Stimulated activated CD4-positive, alpha-beta T cell treated with anti-CD3 and anti-CD28 coated beads, Interleukin-15, amount 100 ng/mL, for 1 hour (primary cell): ENCODE data around the gene CNOT4.
"Not testable (repeated sequence)": the region's sequence is repeated elsewhere in the genome, so short reads cannot be mapped to it uniquely, and the experiment has no call there.

Experiments
- DNase-seq, 2 donors: peaks; one replicate each; pipeline ENCODE4 v3.0.0-alpha.2; 2020; ENCODE audit warnings: low read depth in 1 of 2, low spot score in 1 of 2

Gene CNOT4

DNA sequence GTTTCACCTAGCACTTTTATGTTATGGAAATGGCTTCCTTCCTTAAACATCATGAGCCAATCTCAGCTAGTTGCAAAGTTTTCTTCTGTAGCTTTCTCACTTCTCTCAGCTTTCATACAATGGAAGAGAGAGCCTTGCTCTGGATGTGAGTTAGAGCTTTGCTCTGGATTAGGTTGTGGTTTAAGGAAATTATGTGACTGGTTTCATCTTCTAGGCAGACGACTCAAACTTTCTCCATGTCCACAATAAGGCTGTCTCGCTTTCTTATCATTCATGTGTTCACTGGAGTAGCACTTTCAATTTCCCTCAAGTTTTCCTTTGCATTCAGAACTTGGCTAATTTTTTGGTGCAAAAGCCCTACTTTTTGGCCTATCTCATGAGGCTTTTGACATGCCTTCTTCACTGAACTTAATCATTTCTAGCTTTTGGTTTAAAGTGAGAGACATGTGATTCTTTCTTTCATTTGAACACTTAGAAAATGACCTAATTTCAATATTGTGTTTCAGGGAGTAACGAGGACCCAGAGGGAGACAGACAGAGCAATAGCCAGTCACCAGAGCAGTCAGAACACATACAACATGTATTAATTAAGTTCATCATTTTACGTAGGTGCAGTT, 49.8 kb downstream of the CNOT4 start:
- DNase-seq = no peak

DNA sequence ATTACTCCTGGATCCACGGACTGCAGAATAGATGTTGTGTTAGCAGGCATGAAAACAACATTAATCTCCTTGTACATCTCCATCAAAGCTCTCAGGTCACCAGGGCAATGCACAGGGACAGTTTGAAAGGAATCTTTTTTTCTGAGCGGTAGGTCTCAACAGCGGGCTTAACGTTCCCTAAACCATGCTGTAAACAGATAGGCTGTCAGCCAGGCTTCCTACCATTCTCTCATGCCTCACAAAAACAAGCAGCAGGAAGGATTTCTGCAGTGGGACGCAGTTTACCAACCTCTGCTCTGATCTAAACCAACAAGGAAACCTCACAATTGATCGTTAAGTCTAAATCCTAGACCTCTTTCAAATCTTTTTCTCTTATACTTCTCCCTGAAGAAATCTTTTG, 50.8 kb downstream of the CNOT4 start:
- DNase-seq = no peak

DNA sequence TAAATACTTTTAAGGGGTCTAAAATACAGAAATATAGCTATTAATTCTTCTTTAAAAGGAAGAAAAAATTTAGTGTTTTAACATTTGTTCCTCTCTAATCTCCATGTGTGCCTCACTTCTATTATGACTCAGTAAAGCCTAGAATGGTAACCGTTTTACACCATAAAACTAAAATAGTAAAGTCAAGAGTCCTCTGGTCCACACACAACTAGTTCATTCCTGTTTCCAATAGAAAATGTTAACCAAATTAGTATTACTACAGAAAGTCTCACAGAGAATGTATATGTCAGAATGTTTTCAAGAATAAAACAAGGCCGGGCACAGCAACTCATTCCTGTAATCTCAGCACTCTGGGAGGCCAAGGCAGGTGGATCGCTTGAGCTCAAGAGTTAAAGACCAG, 55.8 kb downstream of the CNOT4 start:
- DNase-seq = no peak

DNA sequence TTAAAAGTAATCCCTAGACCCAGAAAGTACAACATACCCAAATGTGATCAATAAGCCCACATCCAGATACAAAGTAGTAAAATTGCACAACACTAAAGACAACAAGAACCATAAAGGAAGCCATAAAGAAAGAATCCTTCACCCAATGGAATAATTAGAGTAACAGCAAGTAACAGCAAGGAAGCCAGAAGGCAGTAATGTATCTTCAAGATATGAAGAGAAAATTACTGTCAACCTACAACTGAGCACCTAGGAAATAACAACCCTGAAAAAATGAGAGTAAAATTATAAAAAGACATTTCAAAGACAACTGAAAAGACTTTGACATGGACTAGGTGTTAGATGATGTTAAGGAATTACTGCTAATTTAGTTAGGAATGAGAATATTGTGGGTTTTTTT, 60.5 kb downstream of the CNOT4 start:
- DNase-seq = no peak

DNA sequence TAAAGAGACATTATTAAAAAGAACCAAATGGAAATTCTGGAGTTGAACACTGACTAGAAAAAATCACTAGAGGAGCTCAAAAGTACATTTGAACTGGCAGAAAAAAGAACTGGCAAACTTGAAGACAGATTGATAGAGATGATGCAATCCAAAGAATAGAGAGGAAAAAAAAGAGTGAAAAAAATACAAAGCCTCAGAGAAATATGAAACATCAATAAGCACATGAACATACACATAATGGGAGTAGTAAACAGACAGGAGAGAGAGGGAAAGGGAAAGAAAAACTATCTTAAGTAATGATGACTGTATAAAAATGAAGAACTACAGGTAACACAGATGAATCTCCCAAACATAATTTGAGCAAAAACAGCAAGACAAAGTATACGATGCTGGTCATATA, 61.1 kb downstream of the CNOT4 start:
- DNase-seq = no peak

DNA sequence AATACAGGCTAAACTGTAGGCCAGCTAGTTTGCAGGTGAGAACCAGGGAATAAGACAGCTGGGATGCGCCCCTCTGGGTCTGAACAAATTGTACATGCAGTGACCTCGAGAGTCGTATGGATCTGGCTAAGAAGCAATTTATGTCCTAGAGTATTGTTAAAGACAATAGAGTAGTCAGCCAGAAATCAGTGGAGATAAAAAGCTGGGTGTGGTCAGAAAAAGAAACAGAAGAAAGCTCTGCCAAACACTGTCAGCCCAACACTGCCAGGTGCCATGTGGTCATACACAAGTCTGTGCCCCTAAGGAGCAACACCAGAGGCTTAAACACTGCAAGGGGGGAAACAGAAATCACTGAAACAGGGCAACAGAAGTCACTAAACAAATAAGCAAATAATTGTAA, 62.2 kb downstream of the CNOT4 start:
- DNase-seq = no peak

DNA sequence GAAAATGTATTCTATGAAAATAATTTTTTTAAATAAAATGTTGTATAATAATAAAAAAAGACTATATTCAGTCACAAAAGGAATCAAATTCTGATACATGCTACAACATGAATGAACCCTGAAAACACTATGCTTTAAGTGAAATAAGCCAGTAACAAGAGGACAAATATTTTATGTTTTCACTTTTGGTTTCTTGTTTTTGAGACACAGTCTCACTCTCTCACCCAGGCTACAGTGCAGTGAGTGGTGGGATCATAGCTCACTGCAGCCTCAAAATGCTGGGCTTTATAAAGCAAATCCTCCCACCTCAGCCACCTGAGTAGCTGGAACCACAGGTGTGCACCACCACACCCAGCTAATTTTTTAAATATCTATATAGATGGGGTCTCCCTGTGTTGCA, 64.2 kb downstream of the CNOT4 start:
- DNase-seq = no peak

DNA sequence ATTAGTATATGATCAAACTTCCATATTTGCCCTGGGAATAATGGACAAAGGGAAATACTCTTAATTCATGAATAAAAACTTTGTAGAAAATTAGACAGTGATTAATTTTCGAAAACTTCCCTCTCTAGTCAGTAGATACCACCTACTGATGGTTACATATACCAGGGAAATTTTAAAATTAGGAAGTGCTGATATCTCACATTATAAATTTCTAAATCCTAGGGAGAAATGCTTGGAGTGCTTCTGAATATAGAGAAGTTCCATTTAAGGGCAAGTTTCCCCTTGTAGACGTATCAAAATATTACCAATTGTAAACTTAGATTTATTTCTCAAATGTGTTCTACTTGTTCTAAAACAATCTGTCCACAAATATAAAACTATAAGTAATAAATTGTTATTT, 64.6 kb downstream of the CNOT4 start:
- not testable (repeated sequence) for DNase-seq

DNA sequence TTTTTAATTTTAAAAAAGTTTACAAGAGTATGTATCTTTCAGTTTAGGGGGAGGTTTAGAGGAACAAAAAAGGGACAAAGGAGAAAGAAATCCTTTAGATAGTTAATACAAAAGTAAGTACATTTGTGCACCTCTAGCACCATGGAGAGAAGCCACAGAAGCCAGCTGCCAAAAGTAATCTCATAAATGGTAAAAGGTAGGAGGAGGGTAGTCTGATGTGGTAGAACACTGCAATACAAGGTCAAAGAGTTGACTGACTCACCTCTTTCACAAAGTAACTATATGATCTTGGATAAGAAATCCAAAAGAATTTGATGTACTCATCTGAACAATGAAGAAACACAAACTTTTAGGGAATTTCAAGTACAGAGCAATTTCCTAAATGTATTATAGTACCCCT, 68.1 kb downstream of the CNOT4 start:
- DNase-seq = no peak

DNA sequence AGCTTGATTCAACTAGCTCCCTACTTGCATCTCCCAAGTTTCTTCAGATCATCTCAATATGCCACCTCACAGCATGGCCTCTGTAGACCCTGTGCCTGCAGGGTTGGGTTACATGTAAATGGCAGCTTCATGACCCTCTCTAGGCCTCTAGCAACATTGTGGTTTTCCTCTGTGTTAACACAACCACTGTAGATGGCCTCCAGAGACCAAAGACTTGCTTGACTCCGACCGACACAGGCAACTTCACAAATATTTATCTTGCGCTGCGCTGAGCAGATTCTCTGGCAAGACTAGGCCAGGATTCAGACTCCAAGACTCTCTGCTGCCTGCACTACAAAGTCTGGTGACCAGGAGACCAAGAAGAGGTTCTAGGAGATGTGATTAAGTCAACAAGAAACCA, 75.9 kb downstream of the CNOT4 start:
- no peak for DNase-seq

DNA sequence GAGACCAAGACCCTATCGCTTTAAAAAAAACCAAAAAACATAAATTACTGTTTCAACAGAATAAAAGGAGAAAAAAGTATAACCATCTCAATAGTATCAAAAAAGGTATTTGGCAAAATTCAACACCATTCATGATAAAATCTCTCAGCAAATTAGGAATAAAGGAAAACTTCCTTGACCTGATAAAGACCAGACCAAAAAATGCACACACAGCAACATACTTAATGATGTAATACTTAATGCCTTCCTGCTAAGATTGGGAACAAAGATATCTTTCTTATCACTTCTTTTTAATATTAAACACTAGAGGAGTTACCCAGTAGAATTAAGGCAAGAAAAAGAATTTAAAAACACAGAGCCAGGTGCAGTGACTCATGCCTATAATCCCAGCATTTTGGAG, 79.3 kb downstream of the CNOT4 start:
- DNase-seq = no peak

DNA sequence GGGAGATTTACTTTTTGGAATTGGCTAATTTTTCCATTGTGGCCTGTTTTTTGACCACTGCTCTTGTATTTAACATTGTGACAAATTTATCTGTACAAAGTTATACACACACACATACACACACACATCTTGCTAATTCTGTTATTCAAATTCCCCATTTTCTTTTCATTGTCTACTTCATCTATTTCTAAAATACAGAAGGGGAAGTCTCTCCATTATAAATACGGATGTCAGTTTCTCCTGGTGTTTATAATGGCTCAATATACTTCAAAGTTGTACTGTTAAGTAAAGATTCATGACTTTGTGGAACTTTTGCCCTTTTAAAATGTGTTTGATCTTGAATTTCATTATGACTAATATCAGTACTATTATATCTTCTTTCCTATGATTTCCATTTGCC, 81.0 kb downstream of the CNOT4 start:
- no peak for DNase-seq

DNA sequence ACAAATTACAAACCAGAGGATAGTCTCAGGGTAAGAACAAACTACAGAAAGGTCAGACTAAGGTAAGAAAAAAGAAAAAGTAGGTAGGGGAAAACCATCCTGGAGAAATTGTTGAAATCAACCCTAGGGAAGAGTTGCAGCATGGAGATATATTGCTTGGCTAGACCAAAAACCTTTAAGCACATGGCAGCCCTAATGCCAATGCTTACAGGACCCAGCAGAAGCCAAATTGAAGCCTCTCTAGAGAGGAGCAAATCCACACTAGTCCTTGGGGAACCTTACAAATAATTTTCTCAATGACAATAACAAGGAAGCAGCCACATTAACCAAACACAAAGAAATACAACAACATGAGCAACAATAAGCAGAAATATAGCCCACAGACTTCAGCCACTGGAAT, 81.9 kb downstream of the CNOT4 start:
- no peak for DNase-seq

DNA sequence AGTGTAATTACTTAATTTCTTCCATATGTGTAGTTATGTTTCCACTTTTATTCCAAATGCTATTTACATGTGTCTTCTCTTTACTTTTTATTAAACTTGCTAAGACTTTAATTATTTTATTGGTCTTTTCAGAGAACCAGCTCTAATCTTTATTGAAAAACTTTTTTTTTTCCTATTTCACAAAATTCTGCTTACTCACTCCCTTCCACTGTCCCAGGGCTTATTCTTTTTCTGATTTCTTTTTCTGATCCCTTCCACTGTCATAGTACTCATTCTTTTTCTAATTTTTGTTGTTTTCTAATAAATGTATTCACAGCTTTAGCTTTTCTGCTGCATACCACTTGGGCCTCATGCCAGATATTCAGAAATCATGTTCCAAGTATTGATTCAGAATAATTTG, 82.7 kb downstream of the CNOT4 start:
- no peak for DNase-seq

DNA sequence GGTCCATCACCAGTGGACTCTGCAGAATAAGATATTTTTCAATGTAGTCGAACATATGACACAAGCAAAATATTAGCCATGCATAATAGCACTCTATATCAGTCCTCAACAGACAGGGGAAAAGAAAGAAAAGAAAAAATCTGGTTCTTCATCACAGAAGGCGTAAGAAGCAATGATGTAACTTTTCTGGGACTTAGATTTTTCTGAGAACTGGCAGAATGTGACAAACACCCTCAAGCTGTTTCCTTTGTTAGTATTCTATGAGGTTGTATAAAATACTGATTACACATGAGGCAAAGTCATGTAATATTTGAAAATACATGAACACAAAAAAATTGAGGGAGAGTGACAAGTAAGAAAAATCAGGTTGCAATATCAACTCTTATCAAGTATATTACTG, 84.9 kb downstream of the CNOT4 start:
- DNase-seq = no peak

DNA sequence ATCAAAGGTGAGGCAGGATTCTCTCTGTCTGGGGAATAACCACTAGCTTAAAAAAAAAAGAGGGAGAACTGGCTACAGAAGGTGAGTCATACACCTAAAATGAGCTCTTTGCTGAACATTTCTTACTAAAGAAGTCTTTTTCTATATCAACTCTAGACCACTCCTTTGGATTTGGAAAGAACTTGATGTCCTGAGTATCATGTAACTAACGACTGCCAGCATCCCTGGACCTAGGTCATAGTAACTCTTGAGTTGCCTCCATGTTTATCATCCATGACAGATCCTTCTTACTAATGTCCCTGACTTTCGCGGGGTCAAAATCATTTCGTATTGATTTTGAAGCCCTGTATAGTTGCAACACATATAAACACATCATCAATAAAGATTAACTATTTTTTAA, 89.1 kb downstream of the CNOT4 start:
- no peak for DNase-seq

DNA sequence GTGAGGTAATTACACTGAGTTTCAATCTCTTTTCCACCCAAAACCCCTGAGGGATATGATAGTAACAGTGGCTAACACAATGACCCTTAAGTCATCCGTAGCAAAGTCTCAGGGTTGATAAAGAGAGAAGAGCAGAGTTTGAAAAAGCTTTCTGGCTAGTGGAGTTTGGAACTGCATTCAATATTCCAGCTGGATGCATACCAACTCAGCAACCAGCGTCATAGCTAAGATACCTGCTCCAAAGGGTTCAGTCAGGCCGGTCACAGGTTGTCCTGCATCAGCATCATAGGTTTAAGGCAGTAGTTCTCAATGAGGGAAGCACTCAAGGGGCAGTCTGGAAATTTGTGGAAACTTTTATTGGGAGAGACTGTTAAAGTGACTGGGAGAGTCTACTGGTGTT, 93.5 kb downstream of the CNOT4 start:
- DNase-seq = no peak

DNA sequence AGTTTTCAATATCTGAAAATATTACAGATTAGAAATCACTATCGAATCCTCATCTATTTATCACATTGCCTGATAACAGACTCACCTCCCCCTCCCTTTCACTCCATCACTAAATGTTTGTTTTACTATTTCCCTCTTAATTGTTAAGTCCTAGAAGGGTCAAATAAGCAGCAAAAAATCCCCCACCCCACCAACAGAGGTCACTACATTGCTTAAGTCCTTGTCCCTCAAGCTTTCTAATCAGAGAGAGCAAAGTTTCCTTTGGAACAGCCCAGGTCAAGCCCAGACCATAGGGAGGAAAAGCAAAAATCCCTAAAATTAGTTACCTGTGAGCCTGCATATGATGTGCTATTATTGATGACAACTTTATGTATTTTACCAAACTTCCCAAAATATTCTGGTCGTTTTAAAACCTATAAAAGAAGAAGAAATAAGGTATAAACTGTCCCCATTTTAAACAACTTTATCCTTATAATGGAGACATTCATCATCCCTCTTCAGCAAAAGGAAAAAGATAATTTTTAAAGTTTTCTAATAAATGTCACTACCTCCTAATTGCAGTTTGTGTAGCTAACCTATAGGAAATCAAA, 95.0 kb downstream of the CNOT4 start:
- DNase-seq = no peak

DNA sequence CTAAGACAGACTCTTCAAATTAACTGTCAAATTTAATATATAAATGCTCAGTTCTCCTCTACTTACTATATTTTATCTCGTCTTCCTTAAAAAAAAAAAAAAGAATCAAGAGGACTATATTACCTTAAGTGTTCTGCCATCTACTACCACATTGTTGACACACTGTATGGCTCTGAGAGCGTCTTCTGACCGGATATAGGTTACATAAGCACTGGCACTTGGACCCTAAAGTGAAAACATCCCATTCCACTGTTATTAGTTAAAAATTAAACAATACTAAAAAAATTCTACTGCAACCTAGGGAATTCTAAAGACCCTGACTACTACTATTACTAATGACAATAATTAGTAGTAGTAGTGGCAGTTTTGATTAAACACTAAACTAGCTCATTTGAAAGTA, 95.7 kb downstream of the CNOT4 start:
- no peak for DNase-seq

DNA sequence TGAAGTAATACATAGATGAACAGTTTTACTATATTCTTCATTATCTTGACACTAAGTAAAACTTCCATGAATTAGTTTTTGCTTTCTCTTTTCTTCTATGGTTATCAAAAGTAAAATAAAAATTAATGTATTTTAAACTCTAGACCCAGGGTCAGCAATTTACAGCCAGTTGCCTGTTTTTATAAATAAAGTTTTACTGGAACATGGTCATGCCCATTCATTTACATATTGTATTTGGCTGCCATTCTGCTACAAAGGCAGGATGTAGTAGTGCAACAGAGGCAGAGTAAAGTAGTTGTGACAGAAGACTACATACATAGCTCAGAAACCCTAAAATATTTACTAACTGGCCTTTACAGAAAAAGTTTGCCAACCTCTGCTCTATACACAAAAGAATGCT, 98.8 kb downstream of the CNOT4 start:
- no peak for DNase-seq

DNA sequence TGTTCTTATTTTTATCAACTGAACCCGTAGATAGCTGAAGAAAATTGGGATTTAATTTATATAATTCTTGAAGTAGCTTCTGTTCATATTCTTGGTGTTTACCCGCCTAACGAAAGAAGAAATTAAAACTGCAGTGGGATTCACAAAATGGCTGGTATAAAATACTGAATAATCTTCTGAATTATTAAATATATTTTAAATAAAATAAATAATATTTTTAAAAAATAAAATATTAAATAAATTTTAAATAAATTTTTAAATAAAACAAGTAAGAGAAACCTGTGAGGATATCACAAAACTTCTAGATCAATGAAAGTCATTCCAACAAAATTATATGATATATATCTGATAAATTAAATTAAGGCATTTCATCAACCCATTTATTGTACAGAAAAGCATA, 99.4 kb downstream of the CNOT4 start:
- no peak for DNase-seq

DNA sequence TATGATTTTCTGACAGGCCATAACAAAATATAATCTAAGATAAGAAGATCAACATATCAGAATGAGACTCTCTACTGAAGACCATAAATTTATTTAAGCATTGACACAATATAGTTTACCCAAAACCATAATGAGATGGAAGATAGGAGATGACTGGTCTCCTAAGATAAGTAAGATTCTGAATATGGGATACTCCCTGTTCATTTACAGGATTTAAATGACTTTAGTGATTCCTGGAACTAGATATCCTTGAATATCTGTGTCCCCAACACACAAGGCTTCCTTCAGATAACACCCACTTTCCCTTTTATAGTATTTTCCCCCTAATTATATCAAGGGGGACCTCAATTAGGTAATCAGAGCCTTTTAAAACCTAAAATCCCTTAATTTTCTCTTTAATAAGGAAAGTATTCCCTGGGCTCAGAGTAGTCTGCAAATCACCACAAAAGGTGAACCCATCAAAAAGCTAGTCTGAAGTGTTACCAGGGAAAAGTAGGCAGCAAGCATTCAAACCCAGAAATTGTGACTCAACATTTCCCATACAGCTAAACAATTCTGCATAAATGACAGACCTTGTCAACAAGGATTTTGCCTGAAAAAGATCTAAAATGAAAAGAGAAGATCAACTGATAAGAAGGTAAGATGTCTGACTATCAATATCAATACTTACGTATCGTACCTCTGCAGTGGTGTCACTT, 99.9 kb downstream of the CNOT4 start:
- no peak for DNase-seq

DNA sequence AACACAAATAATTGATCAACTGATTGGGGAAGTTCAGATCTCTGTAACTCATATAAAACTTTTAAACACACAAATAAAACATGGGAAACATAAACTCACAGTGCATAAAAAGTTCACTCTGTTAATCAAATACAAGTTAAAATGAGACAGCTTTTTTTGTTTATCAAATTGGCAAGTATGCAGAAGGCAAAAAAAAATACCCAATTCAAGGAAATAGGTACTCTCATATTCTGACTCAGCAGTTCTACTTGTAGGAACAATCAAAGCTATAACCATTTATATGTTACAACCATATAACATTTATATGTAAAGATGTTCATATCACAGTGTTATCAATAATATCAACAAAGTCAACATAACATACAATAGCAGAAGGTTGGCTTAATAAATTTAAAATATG, 102.0 kb downstream of the CNOT4 start:
- no peak for DNase-seq
